ENCODE results near the gene TDP2. TPM values are rescaled to one million over a fixed set of nuclear protein-coding genes. Genes with fewer than 3 reads are reported as not detected.
"Not testable (repeated sequence)": the region's sequence is repeated elsewhere in the genome, so short reads cannot be mapped to it uniquely, and the experiment has no call there.

The TDP2 gene
- total RNA-seq, 1 donor from 2014 or later = 44.1 TPM

DNA sequence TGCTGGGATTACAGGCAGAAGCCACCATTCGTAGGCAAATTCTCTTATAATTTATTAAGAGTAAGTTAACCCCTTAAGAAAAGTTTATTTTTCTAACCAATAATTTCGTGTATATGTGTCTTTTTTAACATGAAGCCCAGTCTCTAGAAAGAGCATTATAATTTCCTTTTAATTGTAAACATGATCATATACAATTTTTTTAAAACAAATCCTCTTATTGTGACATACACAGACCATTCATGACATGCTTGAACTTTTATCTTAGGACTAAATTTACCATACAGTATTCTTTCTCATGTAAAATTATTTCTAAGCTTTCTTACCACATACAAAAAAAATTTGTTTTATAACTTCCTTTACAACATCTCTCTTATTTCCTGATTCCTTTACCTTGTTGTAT, 6.9 kb upstream of the TDP2 start:
- DNase-seq (ENCODE audit: extremely low spot score, unreplicated experiment) = no peak

DNA sequence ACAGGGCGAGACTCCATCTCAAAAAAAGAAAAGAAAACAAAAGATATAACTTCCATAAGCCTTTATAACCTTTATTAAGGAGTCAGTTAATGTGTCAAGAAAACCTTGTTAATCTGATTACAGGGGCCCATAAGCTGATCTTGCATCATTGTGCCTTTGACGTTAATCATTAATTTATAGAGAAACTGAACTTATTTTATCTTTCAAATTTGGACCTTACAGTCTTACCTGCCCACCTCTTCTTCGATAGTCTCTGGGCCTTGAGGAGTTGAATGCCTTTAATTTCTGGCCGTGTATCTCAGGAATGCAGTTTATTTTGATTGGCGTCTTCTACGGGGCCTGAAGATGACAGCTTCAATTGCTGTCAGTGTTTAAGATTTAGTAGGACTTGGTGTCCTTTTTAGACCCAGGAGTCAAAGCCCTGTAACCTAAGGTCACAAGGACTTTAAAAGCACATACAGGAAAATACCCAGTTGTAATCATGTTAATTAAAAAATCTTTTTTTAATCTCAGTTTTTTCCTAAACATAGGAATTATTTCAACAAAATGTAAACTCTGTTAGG, 6.0 kb upstream of the TDP2 start:
- no peak for TF ChIP-seq CTCF (conservative IDR thresholded peaks at IDR 0.05)
- no peak overlapping the region for H3K4me3 Mint-ChIP-seq
- no peak overlapping the region for H3K27ac Mint-ChIP-seq
- H3K36me3 Mint-ChIP-seq = peaks cover 26% of the 10 kb centered on the region
- H3K9me3 Mint-ChIP-seq = peaks cover 15% of the 10 kb centered on the region
- H3K27me3 Mint-ChIP-seq = no peaks in the 10 kb centered on the region
- DNase-seq (ENCODE audit: extremely low spot score, unreplicated experiment) = no peak
- no peaks in the 10 kb centered on the region for H3K4me1 Mint-ChIP-seq (ENCODE audit: unreplicated experiment)

More for the DNA sequence above, 6.9 kb upstream of the TDP2 start:
- Mint-ChIP-seq H3K27me3 (no peaks in the 10 kb centered on the region), H3K4me3 (no peak overlapping the region), H3K36me3 (peaks cover 26% of the 10 kb centered on the region), H3K9me3 (peaks cover 15% of the 10 kb centered on the region), H3K4me1 (ENCODE audit: unreplicated experiment) (no peaks in the 10 kb centered on the region), H3K27ac (no peak overlapping the region)
- no peak for TF ChIP-seq CTCF (conservative IDR thresholded peaks at IDR 0.05)

GRCh38 chr6:24671077-24671476, 4.4 kb upstream of the TDP2 start:
- Mint-ChIP-seq H3K9me3 (peaks cover 15% of the 10 kb centered on the region), H3K36me3 (peaks cover 23% of the 10 kb centered on the region)
- H3K27ac Mint-ChIP-seq; DNase-seq (ENCODE audit: extremely low spot score, unreplicated experiment); H3K4me3 Mint-ChIP-seq; H3K27me3 Mint-ChIP-seq; H3K4me1 Mint-ChIP-seq (ENCODE audit: unreplicated experiment): not testable (repeated sequence)

GRCh38 chr6:24670492-24670891, 3.8 kb upstream of the TDP2 start:
- not testable (repeated sequence) for DNase-seq (ENCODE audit: extremely low spot score, unreplicated experiment); H3K27me3 Mint-ChIP-seq; H3K27ac Mint-ChIP-seq; H3K4me1 Mint-ChIP-seq (ENCODE audit: unreplicated experiment); H3K4me3 Mint-ChIP-seq
- Mint-ChIP-seq H3K9me3 (peaks cover 15% of the 10 kb centered on the region), H3K36me3 (peaks cover 23% of the 10 kb centered on the region)

GRCh38 chr6:24668997-24669361, 2.3 kb upstream of the TDP2 start:
- Mint-ChIP-seq H3K27me3 (no peaks in the 10 kb centered on the region), H3K4me1 (ENCODE audit: unreplicated experiment) (peaks cover 17% of the 10 kb centered on the region), H3K36me3 (peaks cover 22% of the 10 kb centered on the region), H3K27ac (no peak overlapping the region), H3K4me3 (peak overlapping the region; percentile 32), H3K9me3 (peaks cover 15% of the 10 kb centered on the region)
- DNase-seq (ENCODE audit: extremely low spot score, unreplicated experiment) = no peak
- no peak for TF ChIP-seq CTCF (conservative IDR thresholded peaks at IDR 0.05)

DNA sequence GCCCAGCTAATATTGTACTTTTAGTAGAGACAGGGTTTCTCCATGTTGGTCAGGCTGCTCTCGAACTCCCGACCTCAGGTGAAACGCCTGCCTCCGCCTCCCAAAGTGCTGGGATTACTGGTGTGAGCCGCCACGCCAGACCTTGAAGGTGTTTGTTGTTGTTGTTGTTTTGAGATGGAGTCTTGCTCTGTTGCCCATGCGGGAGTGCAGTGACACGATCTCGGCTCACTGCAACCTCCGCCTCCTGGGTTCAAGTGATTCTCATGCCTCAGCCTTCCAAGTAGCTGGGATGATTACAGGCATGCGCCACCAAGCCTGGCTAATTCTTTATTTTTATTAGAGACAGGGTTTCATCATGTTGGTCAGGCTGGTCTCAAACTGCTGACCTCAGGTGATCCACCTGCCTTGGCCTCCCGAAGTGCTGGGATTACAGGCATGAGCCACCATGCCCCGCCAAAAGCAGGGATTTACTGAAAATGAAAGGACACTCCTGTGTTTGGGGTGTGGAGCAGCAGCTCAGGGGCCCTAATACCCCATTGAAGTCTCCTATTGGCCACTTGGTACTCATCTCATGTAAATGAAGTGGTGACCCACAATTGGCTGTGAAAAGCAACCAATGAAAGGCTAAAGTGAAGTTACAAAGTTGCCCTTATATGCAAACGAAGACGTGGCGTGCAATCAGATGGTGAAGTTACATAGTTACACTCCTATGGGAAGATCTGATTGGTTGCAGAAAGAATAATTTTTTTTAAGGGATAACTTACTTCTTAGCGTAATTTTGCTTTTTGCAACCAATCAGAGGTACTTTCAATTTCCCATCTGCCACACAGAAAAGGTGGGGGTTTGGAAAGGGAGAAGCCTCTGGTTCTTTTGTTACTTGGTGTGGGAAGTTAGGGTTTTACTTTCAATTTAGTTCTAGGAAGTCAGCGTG, 1.6 kb upstream of the TDP2 start:
- H3K4me1 Mint-ChIP-seq (ENCODE audit: unreplicated experiment) = peaks cover 22% of the 10 kb centered on the region
- H3K9me3 Mint-ChIP-seq = peaks cover 15% of the 10 kb centered on the region
- peaks cover 29% of the 10 kb centered on the region for H3K36me3 Mint-ChIP-seq
- not testable (repeated sequence) for H3K27ac Mint-ChIP-seq; H3K27me3 Mint-ChIP-seq; DNase-seq (ENCODE audit: extremely low spot score, unreplicated experiment)
- H3K4me3 Mint-ChIP-seq = peak overlapping the region; percentile 97

GRCh38 chr6:24667378-24667803, 692 bp upstream of the TDP2 start:
- no peak for DNase-seq (ENCODE audit: extremely low spot score, unreplicated experiment)
- Mint-ChIP-seq H3K9me3 (peaks cover 11% of the 10 kb centered on the region), H3K36me3 (peaks cover 31% of the 10 kb centered on the region), H3K27ac (peak overlapping the region; percentile 97), H3K27me3 (no peaks in the 10 kb centered on the region), H3K4me1 (ENCODE audit: unreplicated experiment) (peaks cover 22% of the 10 kb centered on the region), H3K4me3 (peak overlapping the region; percentile 97)
- no peak for TF ChIP-seq CTCF (conservative IDR thresholded peaks at IDR 0.05)
